GM23338 (cell line): Measurements from ENCODE around the gene BABAM1. TPM values are rescaled to one million over a fixed set of nuclear protein-coding genes. Genes with fewer than 3 reads are reported as not detected.

Source experiments
- ATAC-seq: fragments of 200-7000 bp; cut with Tn5 transposase; 3 replicates; pipeline ENCODE4 v1.9.1; 2020
- DNase-seq: peaks from one replicate; pipeline ENCODE4 v3.0.0-alpha.2; 2015; ENCODE audit warnings: low spot score
- H2AFZ ChIP-seq: fragments of 200-600 bp; sonication (generic); 2 replicates; pipeline ENCODE4 v1.8.0; 2016; ENCODE audit warnings: antibody characterized with exemption, mild to moderate bottlenecking, moderate library complexity
- H3F3A ChIP-seq: fragments of 200-600 bp; sonication (generic); replicated peaks from 2 replicates; pipeline ENCODE4 v1.8.0; 2017; ENCODE audit warnings: antibody characterized with exemption, mixed run types, low read depth
- H3K27ac ChIP-seq: fragments of 200-600 bp; sonication (generic); 2 replicates; pipeline ENCODE4 v1.6.1; 2016; ENCODE audit warnings: low read depth
- H3K27me3 ChIP-seq: fragments of 200-600 bp; sonication (generic); 2 replicates; pipeline ENCODE4 v1.8.0; 2016; ENCODE audit warnings: mild to moderate bottlenecking, mixed run types, moderate library complexity; ENCODE audit not compliant: insufficient read depth
- H3K36me3 ChIP-seq: fragments of 200-600 bp; sonication (generic); 2 replicates; pipeline ENCODE4 v1.8.0; 2016; ENCODE audit warnings: mild to moderate bottlenecking; ENCODE audit not compliant: insufficient read depth
- H3K4me1 ChIP-seq: fragments of 200-600 bp; sonication (generic); 2 replicates; pipeline ENCODE4 v1.8.0; 2016; ENCODE audit warnings: mild to moderate bottlenecking, moderate library complexity; ENCODE audit not compliant: insufficient read depth
- H3K4me2 ChIP-seq: fragments of 200-600 bp; sonication (generic); 2 replicates; pipeline ENCODE4 v1.7.1; 2017; ENCODE audit warnings: mixed run types
- H3K4me3 ChIP-seq: fragments of 200-600 bp; sonication (generic); 2 replicates; pipeline ENCODE4 v1.6.1; 2016; ENCODE audit warnings: mixed run types
- H3K79me2 ChIP-seq: fragments of 200-600 bp; sonication (generic); replicated peaks from 2 replicates; pipeline ENCODE4 v1.8.0; 2017; ENCODE audit warnings: mild to moderate bottlenecking; ENCODE audit not compliant: insufficient read depth
- H3K9me2 ChIP-seq: fragments of 200-600 bp; sonication (generic); 2 replicates; pipeline ENCODE4 v1.8.0; 2017; ENCODE audit not compliant: insufficient read depth
- H4K20me1 ChIP-seq: fragments of 200-600 bp; sonication (generic); replicated peaks from 2 replicates; pipeline ENCODE4 v1.8.0; 2017; ENCODE audit warnings: mild to moderate bottlenecking; ENCODE audit not compliant: insufficient read depth
- H3K27ac Mint-ChIP-seq: 2 replicates; pipeline ENCODE4 v1.8.0; 2020; ENCODE audit warnings: inconsistent platforms, mild to moderate bottlenecking, moderate library complexity, mixed read lengths
- H3K27me3 Mint-ChIP-seq: 3 replicates; pipeline ENCODE4 v1.8.0; 2022; ENCODE audit warnings: low read depth, mild to moderate bottlenecking, moderate library complexity, mixed read lengths, inconsistent platforms; ENCODE audit not compliant: insufficient read depth, poor library complexity
- H3K36me3 Mint-ChIP-seq: 3 replicates; pipeline ENCODE4 v1.8.0; 2021; ENCODE audit warnings: low read depth, mild to moderate bottlenecking, inconsistent platforms, moderate library complexity, mixed read lengths
- H3K4me1 Mint-ChIP-seq: 3 replicates; pipeline ENCODE4 v1.8.0; 2020; ENCODE audit warnings: mild to moderate bottlenecking, inconsistent platforms, mixed read lengths
- H3K4me3 Mint-ChIP-seq: 3 replicates; pipeline ENCODE4 v1.8.0; 2021; ENCODE audit warnings: moderate library complexity, mild to moderate bottlenecking, inconsistent platforms, mixed read lengths
- H3K9me3 Mint-ChIP-seq: 3 replicates; pipeline ENCODE4 v1.8.0; 2020; ENCODE audit warnings: moderate library complexity, mild to moderate bottlenecking, inconsistent platforms, mixed read lengths
- CREB1 ChIP-seq: fragments of 250-450 bp; sonication (Bioruptor Pico); IDR thresholded peaks from 2 replicates; pipeline ENCODE4 v1.5.0; 2020; ENCODE audit warnings: low read depth, mild to moderate bottlenecking, moderate library complexity
- EZH2 ChIP-seq: fragments of 200-600 bp; sonication (generic); IDR thresholded peaks from one replicate; pipeline ENCODE4 v1.8.0; 2017; ENCODE audit warnings: antibody characterized with exemption, mild to moderate bottlenecking, low read depth; ENCODE audit not compliant: unreplicated experiment
- EZH2phosphoT487 ChIP-seq: fragments of 200-600 bp; sonication (generic); IDR thresholded peaks from one replicate; pipeline ENCODE4 v1.8.1; 2018; ENCODE audit warnings: antibody characterized with exemption; ENCODE audit not compliant: unreplicated experiment
- JUNB ChIP-seq: IDR thresholded peaks from one replicate; pipeline ENCODE4 v1.6.1; 2016; ENCODE audit warnings: antibody characterized with exemption; ENCODE audit not compliant: unreplicated experiment
- NANOG ChIP-seq: IDR thresholded peaks from 2 replicates; pipeline ENCODE4 v1.6.1; 2016; ENCODE audit warnings: antibody characterized with exemption, borderline replicate concordance
- POLR2AphosphoS5 ChIP-seq: IDR thresholded peaks from 2 replicates; pipeline ENCODE4 v1.6.1; 2016; ENCODE audit warnings: antibody characterized with exemption, low read depth
- STAT1 ChIP-seq: IDR thresholded peaks from one replicate; pipeline ENCODE4 v1.6.1; 2016; ENCODE audit warnings: antibody characterized with exemption; ENCODE audit not compliant: unreplicated experiment
- ZNF114 ChIP-seq: fragments of 250-450 bp; sonication (Bioruptor Pico); IDR thresholded peaks from 2 replicates; pipeline ENCODE4 v1.5.0; 2020; ENCODE audit warnings: mild to moderate bottlenecking, moderate library complexity
- ZNF331 ChIP-seq: fragments of 250-450 bp; sonication (Bioruptor Pico); IDR thresholded peaks from 2 replicates; pipeline ENCODE4 v1.5.0; 2020; ENCODE audit warnings: low read depth, mild to moderate bottlenecking, moderate library complexity
- polyA plus RNA-seq: library from polyadenylated mRNA; unstranded; fragments of >200 nt; fragmentation: Nextera tagmentation; extraction: Ambion mirVana; gene quantifications from 2 replicates; pipeline ENCODE4 v1.2.1, GENCODE V29; 2016
- total RNA-seq: library from RNA; depleted of rRNA; stranded (reverse); fragments of >200 nt; shearing (Covaris generic); gene quantifications from 2 replicates; pipeline ENCODE4 v1.2.3, GENCODE V29; 2014
- TF ChIP-seq, protein P1 (sequence below): fragments of 250-450 bp; sonication (Bioruptor Pico); IDR thresholded peaks from 2 replicates; pipeline ENCODE4 v1.5.0; 2020; ENCODE audit warnings: mild to moderate bottlenecking, moderate library complexity
- TF ChIP-seq, protein P2 (sequence below): IDR thresholded peaks from 2 replicates; pipeline ENCODE4 v1.6.1; 2016; ENCODE audit warnings: antibody characterized with exemption
- TF ChIP-seq, protein P3 (sequence below), 2 experiments: fragments of 200-600 bp in 1 of 2; sonication (generic) in 1 of 2; conservative IDR thresholded peaks; 2 replicates each; pipeline versions ENCODE4 v1.5.1 to v1.6.1; 2016 to 2017; ENCODE audit warnings: antibody characterized with exemption in 2 of 2, low read depth in 2 of 2, mild to moderate bottlenecking in 2 of 2, moderate library complexity in 1 of 2
- TF ChIP-seq, protein P4 (sequence below): IDR thresholded peaks from one replicate; pipeline ENCODE4 v1.6.1; 2018; ENCODE audit warnings: antibody characterized with exemption; ENCODE audit not compliant: unreplicated experiment

The BABAM1 gene
- total and polyA plus RNA-seq, 2 experiments from 2014 or later: 78.1 to 95.0 TPM

DNA sequence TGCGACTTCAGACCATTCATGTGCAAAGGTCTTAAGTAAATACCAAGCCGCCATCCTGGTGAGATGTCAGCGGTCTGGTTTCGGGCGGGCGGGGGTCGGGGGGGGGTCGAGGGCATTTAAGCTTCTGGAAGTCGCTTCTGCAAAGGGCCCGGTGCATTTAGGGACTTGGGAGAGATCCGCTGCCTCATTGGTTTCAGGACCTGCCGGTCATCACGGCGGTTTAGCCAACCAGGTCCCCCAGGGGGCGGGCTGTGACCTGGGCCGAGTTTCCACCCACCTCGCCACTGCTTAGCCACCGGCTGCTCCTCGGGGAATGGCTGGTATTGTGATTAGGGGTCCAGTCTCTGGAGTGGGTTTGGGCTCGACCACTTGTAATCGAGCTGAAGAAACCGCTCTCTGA lies 22.2 kb downstream of the BABAM1 start:
- H3K27ac Mint-ChIP-seq: no peak overlapping the region
- no peak overlapping the region for H3K27ac ChIP-seq
- H3K4me3 Mint-ChIP-seq: peak overlapping the region; percentile 27; the same call in 1 of the 3 replicates
- ATAC-seq (peak; percentile 38), DNase-seq (peak; percentile 96)
- no peak for TF ChIP-seq CREB1
- TF ChIP-seq EZH2: no peak
- no peak for TF ChIP-seq NANOG
- TF ChIP-seq ZNF331: no peak
- TF ChIP-seq, protein P1, sequence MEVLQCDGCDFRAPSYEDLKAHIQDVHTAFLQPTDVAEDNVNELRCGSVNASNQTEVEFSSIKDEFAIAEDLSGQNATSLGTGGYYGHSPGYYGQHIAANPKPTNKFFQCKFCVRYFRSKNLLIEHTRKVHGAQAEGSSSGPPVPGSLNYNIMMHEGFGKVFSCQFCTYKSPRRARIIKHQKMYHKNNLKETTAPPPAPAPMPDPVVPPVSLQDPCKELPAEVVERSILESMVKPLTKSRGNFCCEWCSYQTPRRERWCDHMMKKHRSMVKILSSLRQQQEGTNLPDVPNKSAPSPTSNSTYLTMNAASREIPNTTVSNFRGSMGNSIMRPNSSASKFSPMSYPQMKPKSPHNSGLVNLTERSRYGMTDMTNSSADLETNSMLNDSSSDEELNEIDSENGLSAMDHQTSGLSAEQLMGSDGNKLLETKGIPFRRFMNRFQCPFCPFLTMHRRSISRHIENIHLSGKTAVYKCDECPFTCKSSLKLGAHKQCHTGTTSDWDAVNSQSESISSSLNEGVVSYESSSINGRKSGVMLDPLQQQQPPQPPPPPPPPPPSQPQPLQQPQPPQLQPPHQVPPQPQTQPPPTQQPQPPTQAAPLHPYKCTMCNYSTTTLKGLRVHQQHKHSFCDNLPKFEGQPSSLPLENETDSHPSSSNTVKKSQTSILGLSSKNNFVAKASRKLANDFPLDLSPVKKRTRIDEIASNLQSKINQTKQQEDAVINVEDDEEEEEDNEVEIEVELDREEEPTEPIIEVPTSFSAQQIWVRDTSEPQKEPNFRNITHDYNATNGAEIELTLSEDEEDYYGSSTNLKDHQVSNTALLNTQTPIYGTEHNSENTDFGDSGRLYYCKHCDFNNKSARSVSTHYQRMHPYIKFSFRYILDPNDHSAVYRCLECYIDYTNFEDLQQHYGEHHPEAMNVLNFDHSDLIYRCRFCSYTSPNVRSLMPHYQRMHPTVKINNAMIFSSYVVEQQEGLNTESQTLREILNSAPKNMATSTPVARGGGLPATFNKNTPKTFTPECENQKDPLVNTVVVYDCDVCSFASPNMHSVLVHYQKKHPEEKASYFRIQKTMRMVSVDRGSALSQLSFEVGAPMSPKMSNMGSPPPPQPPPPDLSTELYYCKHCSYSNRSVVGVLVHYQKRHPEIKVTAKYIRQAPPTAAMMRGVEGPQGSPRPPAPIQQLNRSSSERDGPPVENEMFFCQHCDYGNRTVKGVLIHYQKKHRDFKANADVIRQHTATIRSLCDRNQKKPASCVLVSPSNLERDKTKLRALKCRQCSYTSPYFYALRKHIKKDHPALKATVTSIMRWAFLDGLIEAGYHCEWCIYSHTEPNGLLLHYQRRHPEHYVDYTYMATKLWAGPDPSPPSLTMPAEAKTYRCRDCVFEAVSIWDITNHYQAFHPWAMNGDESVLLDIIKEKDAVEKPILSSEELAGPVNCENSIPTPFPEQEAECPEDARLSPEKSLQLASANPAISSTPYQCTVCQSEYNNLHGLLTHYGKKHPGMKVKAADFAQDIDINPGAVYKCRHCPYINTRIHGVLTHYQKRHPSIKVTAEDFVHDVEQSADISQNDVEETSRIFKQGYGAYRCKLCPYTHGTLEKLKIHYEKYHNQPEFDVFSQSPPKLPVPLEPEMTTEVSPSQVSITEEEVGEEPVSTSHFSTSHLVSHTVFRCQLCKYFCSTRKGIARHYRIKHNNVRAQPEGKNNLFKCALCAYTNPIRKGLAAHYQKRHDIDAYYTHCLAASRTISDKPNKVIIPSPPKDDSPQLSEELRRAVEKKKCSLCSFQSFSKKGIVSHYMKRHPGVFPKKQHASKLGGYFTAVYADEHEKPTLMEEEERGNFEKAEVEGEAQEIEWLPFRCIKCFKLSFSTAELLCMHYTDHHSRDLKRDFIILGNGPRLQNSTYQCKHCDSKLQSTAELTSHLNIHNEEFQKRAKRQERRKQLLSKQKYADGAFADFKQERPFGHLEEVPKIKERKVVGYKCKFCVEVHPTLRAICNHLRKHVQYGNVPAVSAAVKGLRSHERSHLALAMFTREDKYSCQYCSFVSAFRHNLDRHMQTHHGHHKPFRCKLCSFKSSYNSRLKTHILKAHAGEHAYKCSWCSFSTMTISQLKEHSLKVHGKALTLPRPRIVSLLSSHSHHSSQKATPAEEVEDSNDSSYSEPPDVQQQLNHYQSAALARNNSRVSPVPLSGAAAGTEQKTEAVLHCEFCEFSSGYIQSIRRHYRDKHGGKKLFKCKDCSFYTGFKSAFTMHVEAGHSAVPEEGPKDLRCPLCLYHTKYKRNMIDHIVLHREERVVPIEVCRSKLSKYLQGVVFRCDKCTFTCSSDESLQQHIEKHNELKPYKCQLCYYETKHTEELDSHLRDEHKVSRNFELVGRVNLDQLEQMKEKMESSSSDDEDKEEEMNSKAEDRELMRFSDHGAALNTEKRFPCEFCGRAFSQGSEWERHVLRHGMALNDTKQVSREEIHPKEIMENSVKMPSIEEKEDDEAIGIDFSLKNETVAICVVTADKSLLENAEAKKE (CRISPR knock-in tag): no peak
- TF ChIP-seq EZH2phosphoT487: no peak
- no peak for TF ChIP-seq STAT1
- TF ChIP-seq, protein P2, sequence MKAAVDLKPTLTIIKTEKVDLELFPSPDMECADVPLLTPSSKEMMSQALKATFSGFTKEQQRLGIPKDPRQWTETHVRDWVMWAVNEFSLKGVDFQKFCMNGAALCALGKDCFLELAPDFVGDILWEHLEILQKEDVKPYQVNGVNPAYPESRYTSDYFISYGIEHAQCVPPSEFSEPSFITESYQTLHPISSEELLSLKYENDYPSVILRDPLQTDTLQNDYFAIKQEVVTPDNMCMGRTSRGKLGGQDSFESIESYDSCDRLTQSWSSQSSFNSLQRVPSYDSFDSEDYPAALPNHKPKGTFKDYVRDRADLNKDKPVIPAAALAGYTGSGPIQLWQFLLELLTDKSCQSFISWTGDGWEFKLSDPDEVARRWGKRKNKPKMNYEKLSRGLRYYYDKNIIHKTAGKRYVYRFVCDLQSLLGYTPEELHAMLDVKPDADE: no peak
- no peak for TF ChIP-seq ZNF114 (CRISPR knock-in tag)
- TF ChIP-seq, protein P3, sequence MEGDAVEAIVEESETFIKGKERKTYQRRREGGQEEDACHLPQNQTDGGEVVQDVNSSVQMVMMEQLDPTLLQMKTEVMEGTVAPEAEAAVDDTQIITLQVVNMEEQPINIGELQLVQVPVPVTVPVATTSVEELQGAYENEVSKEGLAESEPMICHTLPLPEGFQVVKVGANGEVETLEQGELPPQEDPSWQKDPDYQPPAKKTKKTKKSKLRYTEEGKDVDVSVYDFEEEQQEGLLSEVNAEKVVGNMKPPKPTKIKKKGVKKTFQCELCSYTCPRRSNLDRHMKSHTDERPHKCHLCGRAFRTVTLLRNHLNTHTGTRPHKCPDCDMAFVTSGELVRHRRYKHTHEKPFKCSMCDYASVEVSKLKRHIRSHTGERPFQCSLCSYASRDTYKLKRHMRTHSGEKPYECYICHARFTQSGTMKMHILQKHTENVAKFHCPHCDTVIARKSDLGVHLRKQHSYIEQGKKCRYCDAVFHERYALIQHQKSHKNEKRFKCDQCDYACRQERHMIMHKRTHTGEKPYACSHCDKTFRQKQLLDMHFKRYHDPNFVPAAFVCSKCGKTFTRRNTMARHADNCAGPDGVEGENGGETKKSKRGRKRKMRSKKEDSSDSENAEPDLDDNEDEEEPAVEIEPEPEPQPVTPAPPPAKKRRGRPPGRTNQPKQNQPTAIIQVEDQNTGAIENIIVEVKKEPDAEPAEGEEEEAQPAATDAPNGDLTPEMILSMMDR (conservative IDR thresholded peaks at IDR 0.05; ENCODE audit: low read depth in 2 of 2): no peak
- TF ChIP-seq JUNB: no peak
- TF ChIP-seq, protein P4, sequence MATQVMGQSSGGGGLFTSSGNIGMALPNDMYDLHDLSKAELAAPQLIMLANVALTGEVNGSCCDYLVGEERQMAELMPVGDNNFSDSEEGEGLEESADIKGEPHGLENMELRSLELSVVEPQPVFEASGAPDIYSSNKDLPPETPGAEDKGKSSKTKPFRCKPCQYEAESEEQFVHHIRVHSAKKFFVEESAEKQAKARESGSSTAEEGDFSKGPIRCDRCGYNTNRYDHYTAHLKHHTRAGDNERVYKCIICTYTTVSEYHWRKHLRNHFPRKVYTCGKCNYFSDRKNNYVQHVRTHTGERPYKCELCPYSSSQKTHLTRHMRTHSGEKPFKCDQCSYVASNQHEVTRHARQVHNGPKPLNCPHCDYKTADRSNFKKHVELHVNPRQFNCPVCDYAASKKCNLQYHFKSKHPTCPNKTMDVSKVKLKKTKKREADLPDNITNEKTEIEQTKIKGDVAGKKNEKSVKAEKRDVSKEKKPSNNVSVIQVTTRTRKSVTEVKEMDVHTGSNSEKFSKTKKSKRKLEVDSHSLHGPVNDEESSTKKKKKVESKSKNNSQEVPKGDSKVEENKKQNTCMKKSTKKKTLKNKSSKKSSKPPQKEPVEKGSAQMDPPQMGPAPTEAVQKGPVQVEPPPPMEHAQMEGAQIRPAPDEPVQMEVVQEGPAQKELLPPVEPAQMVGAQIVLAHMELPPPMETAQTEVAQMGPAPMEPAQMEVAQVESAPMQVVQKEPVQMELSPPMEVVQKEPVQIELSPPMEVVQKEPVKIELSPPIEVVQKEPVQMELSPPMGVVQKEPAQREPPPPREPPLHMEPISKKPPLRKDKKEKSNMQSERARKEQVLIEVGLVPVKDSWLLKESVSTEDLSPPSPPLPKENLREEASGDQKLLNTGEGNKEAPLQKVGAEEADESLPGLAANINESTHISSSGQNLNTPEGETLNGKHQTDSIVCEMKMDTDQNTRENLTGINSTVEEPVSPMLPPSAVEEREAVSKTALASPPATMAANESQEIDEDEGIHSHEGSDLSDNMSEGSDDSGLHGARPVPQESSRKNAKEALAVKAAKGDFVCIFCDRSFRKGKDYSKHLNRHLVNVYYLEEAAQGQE: no peak
- TF ChIP-seq POLR2AphosphoS5: no peak
- peaks cover 18% of the 10 kb centered on the region for H3K36me3 Mint-ChIP-seq
- H3K79me2 ChIP-seq: peaks cover 4% of the 10 kb centered on the region; the same call in 1 of the 2 replicates
- H2AFZ ChIP-seq: 0 out of 2 replicates have a peak overlapping the region, but pooled peaks have one; percentile 72
- H3K27me3 ChIP-seq: no peaks in the 10 kb centered on the region
- H3K27me3 Mint-ChIP-seq: peaks cover 19% of the 10 kb centered on the region
- no peaks in the 10 kb centered on the region for H3K9me3 Mint-ChIP-seq
- no peaks in the 10 kb centered on the region for H4K20me1 ChIP-seq
- peaks cover 6% of the 10 kb centered on the region for H3K4me1 Mint-ChIP-seq
- peak overlapping the region; percentile 26; the same call in 1 of the 2 replicates for H3K4me3 ChIP-seq
- no peak overlapping the region for H3K4me2 ChIP-seq
- H3K9me2 ChIP-seq: no peaks in the 10 kb centered on the region
- H3K4me1 ChIP-seq: peaks cover 9% of the 10 kb centered on the region
- no peaks in the 10 kb centered on the region for H3K36me3 ChIP-seq
- H3F3A ChIP-seq: peaks cover 20% of the 10 kb centered on the region
